SK-N-SH (cell line): ENCODE measurements around the gene SHMT1. TPM values are rescaled to one million over a fixed set of nuclear protein-coding genes. Genes with fewer than 3 reads are reported as not detected.
A peak's percentile ranks its signal among the peaks of the same experiment; 100 is the strongest.

Experiments
- CTCF ChIA-PET: fragments of 300-600, 350-600 bp; formaldehyde crosslinking; extraction: SDS; loops from one replicate; lab custom pipeline; 2021; lab: Yijun Ruan, JAX
- POLR2A ChIA-PET: fragments of 350-600 bp; sonication (Branson Sonifier 250); formaldehyde crosslinking; extraction: SDS; loops from one replicate; lab custom pipeline; 2020; ENCODE audit warnings: antibody characterized with exemption, inconsistent platforms; lab: Yijun Ruan, JAX
- DNase-seq: peaks from one replicate; pipeline ENCODE4 v3.0.0; 2012
- H2AFZ ChIP-seq: fragments of 200-600 bp; sonication (generic); 2 replicates; pipeline ENCODE4 v1.8.1; 2016; ENCODE audit warnings: antibody characterized with exemption, mild to moderate bottlenecking, low read depth
- H3F3A ChIP-seq: fragments of 200-600 bp; sonication (generic); replicated peaks from 2 replicates; pipeline ENCODE3; 2016; ENCODE audit warnings: antibody characterized with exemption, mild to moderate bottlenecking; ENCODE audit not compliant: insufficient read depth
- H3K27ac ChIP-seq, 2 experiments: fragments of 200-500 bp in 1 of 2; fragments of 200-600 bp in 1 of 2; sonication (Bioruptor generic) in 1 of 2; sonication (generic), shearing (Covaris generic) in 1 of 2; 2 replicates each; pipeline versions ENCODE4 v1.5.1 to v1.6.1; 2014 to 2016; ENCODE audit warnings: low read depth in 2 of 2, inconsistent platforms in 1 of 2, low read length in 1 of 2, mild to moderate bottlenecking in 1 of 2, mixed read lengths in 1 of 2
- H3K27me3 ChIP-seq: fragments of 200-600 bp; sonication (generic), shearing (Covaris generic); 2 replicates; pipeline ENCODE4 v1.6.1; 2016; ENCODE audit warnings: mixed run types; ENCODE audit not compliant: insufficient read depth
- H3K36me3 ChIP-seq, 2 experiments: fragments of 200-500 bp in 1 of 2; fragments of 200-600 bp in 1 of 2; sonication (Bioruptor generic) in 1 of 2; sonication (generic) in 1 of 2; replicated peaks in 1 of 2; 2 replicates each; pipeline versions ENCODE3 to v1.5.1; 2014 to 2016; ENCODE audit warnings: low read length in 1 of 2, mild to moderate bottlenecking in 1 of 2; ENCODE audit not compliant: insufficient read depth in 2 of 2, control insufficient read depth in 1 of 2
- H3K4me1 ChIP-seq, 2 experiments: fragments of 200-500 bp in 1 of 2; fragments of 200-600 bp in 1 of 2; sonication (Bioruptor generic) in 1 of 2; sonication (generic), shearing (Covaris generic) in 1 of 2; 2 replicates each; pipeline versions ENCODE4 v1.5.1 to v1.6.1; 2014 to 2016; ENCODE audit warnings: low read depth in 1 of 2, low read length in 1 of 2, mixed run types in 1 of 2; ENCODE audit not compliant: insufficient read depth in 2 of 2, control insufficient read depth in 1 of 2
- H3K4me2 ChIP-seq: fragments of 200-600 bp; sonication (generic), shearing (Covaris generic); 2 replicates; pipeline ENCODE4 v1.6.1; 2017; ENCODE audit warnings: mixed run types
- H3K4me3 ChIP-seq, 2 experiments: fragments of 200-500 bp in 1 of 2; fragments of 200-600 bp in 1 of 2; sonication (Bioruptor generic) in 1 of 2; sonication (generic), shearing (Covaris generic) in 1 of 2; 2 replicates each; pipeline versions ENCODE4 v1.5.1 to v1.8.1; 2014 to 2016; ENCODE audit warnings: low read depth in 2 of 2, inconsistent platforms in 1 of 2, low read length in 1 of 2, mild to moderate bottlenecking in 1 of 2, mixed read lengths in 1 of 2, moderate library complexity in 1 of 2
- H3K79me2 ChIP-seq: fragments of 200-600 bp; sonication (generic); 2 replicates; pipeline ENCODE4 v1.8.1; 2017; ENCODE audit warnings: mild to moderate bottlenecking; ENCODE audit not compliant: insufficient read depth
- H3K9ac ChIP-seq: fragments of 200-600 bp; sonication (generic); 2 replicates; pipeline ENCODE4 v1.6.1; 2017; ENCODE audit warnings: mixed run types
- H3K9me2 ChIP-seq: fragments of 200-600 bp; sonication (generic); 2 replicates; pipeline ENCODE4 v1.6.1; 2017; ENCODE audit warnings: mixed run types
- H3K9me3 ChIP-seq: fragments of 200-600 bp; sonication (generic); 2 replicates; pipeline ENCODE4 v1.6.1; 2017; ENCODE audit warnings: mixed run types, mild to moderate bottlenecking, moderate library complexity
- H4K20me1 ChIP-seq: fragments of 200-600 bp; sonication (generic); 2 replicates; pipeline ENCODE4 v1.6.1; 2017; ENCODE audit warnings: mild to moderate bottlenecking, mixed run types; ENCODE audit not compliant: insufficient read depth
- CHD2 ChIP-seq: fragments of 150-350 bp; IDR thresholded peaks from 2 replicates; pipeline ENCODE4 v1.6.1; 2018; ENCODE audit warnings: low read length; ENCODE audit not compliant: partially characterized antibody
- CTCF ChIP-seq: fragments of 200-600 bp; sonication (generic); IDR thresholded peaks from 2 replicates; pipeline ENCODE4 v1.6.1; 2017; ENCODE audit warnings: antibody characterized with exemption, mild to moderate bottlenecking, moderate library complexity
- ELF1 ChIP-seq: IDR thresholded peaks from 2 replicates; pipeline ENCODE4 v1.4.0; 2012
- EZH2phosphoT487 ChIP-seq: fragments of 200-600 bp; sonication (generic); IDR thresholded peaks from 2 replicates; pipeline ENCODE4 v1.6.1; 2017; ENCODE audit warnings: low read depth, mixed run types, mild to moderate bottlenecking, antibody characterized with exemption, moderate library complexity, borderline replicate concordance
- FOXJ3 ChIP-seq: sonication (generic); formaldehyde crosslinking; IDR thresholded peaks from 2 replicates; pipeline ENCODE4 v1.5.1; 2020; ENCODE audit warnings: mild to moderate bottlenecking, missing genetic modification reagents
- GABPA ChIP-seq: IDR thresholded peaks from 2 replicates; pipeline ENCODE4 v1.4.0; 2012; ENCODE audit warnings: low read depth, mild to moderate bottlenecking
- MAX ChIP-seq: IDR thresholded peaks from 2 replicates; pipeline ENCODE4 v1.4.0; 2012; ENCODE audit warnings: low read depth
- MEF2A ChIP-seq: IDR thresholded peaks from 2 replicates; pipeline ENCODE4 v1.4.0; 2012; ENCODE audit warnings: low read depth, borderline replicate concordance
- MXI1 ChIP-seq: IDR thresholded peaks from 2 replicates; pipeline ENCODE4 v1.6.1; 2012; ENCODE audit warnings: mild to moderate bottlenecking, low read depth, low read length, improper control_type of control experiment
- RAD21 ChIP-seq: IDR thresholded peaks from 2 replicates; pipeline ENCODE4 v1.6.1; 2012; ENCODE audit warnings: mild to moderate bottlenecking, low read length
- REST ChIP-seq: IDR thresholded peaks from 2 replicates; pipeline ENCODE4 v1.6.1; 2012; ENCODE audit warnings: mild to moderate bottlenecking, low read depth, low read length, moderate library complexity
- RXRA ChIP-seq: IDR thresholded peaks from 2 replicates; pipeline ENCODE4 v1.4.0; 2012; ENCODE audit warnings: low read depth, mild to moderate bottlenecking, borderline replicate concordance
- SIN3A ChIP-seq: IDR thresholded peaks from 2 replicates; pipeline ENCODE4 v1.6.1; 2012; ENCODE audit warnings: low read depth, mild to moderate bottlenecking, low read length, moderate library complexity, borderline replicate concordance
- SMC3 ChIP-seq: IDR thresholded peaks from 2 replicates; pipeline ENCODE4 v1.6.1; 2012; ENCODE audit warnings: low read depth, low read length, improper control_type of control experiment
- TEAD4 ChIP-seq: IDR thresholded peaks from 2 replicates; pipeline ENCODE4 v1.4.0; 2012; ENCODE audit warnings: mild to moderate bottlenecking, borderline replicate concordance; ENCODE audit not compliant: insufficient read depth
- WGBS: methylation state at CpG from one replicate; pipeline ENCODE4 v1.1.6; 2017; ENCODE audit warnings: low lambda C conversion rate; 5-methylcytosine and 5-hydroxymethylcytosine counted together
- polyA plus RNA-seq, 3 experiments: library from polyadenylated mRNA; depleted of rRNA; stranded (reverse); fragments of >200 nt; gene quantifications; 2 replicates each; pipeline ENCODE4 v1.2.3, GENCODE V29; 2012
- TF ChIP-seq, protein P1 (sequence below): IDR thresholded peaks from 2 replicates; pipeline ENCODE4 v1.4.0; 2012; ENCODE audit warnings: low read depth, borderline replicate concordance

The SHMT1 gene
- polyA plus RNA-seq, 1 of the 3 experiments (the other 2 are of a cell fraction): 17.0 TPM

DNA sequence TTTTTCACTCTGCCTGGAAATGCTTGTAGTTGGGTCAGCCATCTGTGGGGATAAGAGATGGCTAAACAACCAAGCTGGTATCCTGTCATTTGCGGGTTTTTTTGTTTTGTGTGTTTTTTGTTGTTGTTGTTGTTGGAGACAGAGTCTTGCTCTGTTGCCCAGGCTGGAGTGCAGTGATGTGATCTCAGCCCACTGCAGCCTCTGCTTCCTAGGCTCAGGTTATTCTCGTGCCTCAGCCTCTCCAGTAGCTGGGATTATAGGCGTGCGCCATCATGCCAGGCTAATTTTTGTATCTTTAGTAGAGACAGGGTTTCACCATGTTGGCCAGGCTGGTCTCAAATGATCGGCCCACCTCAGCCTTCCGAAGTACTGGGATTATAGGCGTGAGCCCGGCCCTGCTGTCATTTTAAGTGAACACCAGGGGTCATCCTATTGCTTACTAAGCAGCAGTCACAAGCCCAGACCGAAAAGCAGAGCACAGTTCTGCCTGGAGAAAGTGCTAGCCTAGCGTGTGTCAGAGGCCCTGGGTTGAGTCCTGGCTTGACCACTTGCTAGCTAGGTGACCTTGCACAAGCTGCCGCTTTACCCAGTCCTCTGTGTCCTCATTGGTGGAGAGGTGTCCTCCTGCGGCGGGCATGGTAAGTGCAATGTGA lies 43.6 kb downstream of the SHMT1 start:
- WGBS: 79% methylated on average over 13 of the region's 13 CpGs
- no peaks in the 10 kb centered on the region for H3K27me3 ChIP-seq
- ChIA-PET CTCF (interaction anchor here (0.6 to 1.6 kb wide), 5 partner anchors 11 to 84 kb away, joined by 3 to 6 read pairs (median 3); no protein-coding TSS in a partner anchor), POLR2A (no interaction called here)
- DNase-seq: peak; percentile 54
- peaks cover 19 to 57% of the 10 kb centered on the region in 2 experiments for H3K36me3 ChIP-seq
- no peaks in the 10 kb centered on the region for H3K9me2 ChIP-seq
- peaks cover 40% of the 10 kb centered on the region for H4K20me1 ChIP-seq
- H3K4me1 ChIP-seq: peaks cover 15 to 40% of the 10 kb centered on the region in 2 experiments; a peak in 1 of 4 replicates
- H3K9me3 ChIP-seq: no peaks in the 10 kb centered on the region
- no peaks in the 10 kb centered on the region for H3F3A ChIP-seq
- TF ChIP-seq CTCF: peak; percentile 51
- no peak for TF ChIP-seq RXRA
- peak; percentile 50 for TF ChIP-seq SMC3
- peak; percentile 71 for TF ChIP-seq RAD21
- TF ChIP-seq, protein P1, sequence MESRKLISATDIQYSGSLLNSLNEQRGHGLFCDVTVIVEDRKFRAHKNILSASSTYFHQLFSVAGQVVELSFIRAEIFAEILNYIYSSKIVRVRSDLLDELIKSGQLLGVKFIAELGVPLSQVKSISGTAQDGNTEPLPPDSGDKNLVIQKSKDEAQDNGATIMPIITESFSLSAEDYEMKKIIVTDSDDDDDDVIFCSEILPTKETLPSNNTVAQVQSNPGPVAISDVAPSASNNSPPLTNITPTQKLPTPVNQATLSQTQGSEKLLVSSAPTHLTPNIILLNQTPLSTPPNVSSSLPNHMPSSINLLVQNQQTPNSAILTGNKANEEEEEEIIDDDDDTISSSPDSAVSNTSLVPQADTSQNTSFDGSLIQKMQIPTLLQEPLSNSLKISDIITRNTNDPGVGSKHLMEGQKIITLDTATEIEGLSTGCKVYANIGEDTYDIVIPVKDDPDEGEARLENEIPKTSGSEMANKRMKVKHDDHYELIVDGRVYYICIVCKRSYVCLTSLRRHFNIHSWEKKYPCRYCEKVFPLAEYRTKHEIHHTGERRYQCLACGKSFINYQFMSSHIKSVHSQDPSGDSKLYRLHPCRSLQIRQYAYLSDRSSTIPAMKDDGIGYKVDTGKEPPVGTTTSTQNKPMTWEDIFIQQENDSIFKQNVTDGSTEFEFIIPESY: no peak
- H3K9ac ChIP-seq: no peak overlapping the region
- peaks cover 83% of the 10 kb centered on the region for H3K79me2 ChIP-seq
- no peak overlapping the region for H2AFZ ChIP-seq
- H3K27ac ChIP-seq: no peak overlapping the region
- H3K4me3 ChIP-seq: peak overlapping the region in 1 of 2 experiments; percentile 32; a peak in 1 of 4 replicates
- H3K4me2 ChIP-seq: peak overlapping the region; percentile 7; the same call in 1 of the 2 replicates

- peaks cover 37% of the 10 kb centered on the region for H4K20me1 ChIP-seq
- H3K79me2 ChIP-seq: peaks cover 87% of the 10 kb centered on the region
- CTCF ChIA-PET: no interaction called here
- no peak overlapping the region for H3K9ac ChIP-seq
- no peaks in the 10 kb centered on the region for H3K9me2 ChIP-seq
- H3F3A ChIP-seq: no peaks in the 10 kb centered on the region
- H3K27me3 ChIP-seq: no peaks in the 10 kb centered on the region
- H3K4me3 ChIP-seq: no peak overlapping the region
- POLR2A ChIA-PET: no interaction called here
- peak overlapping the region; percentile 63 for H3K4me2 ChIP-seq
- H3K36me3 ChIP-seq: peaks cover 19 to 49% of the 10 kb centered on the region in 2 experiments
- 96% methylated on average over 13 of the region's 18 CpGs for WGBS
- no peaks in the 10 kb centered on the region for H3K9me3 ChIP-seq
- peaks cover 15 to 41% of the 10 kb centered on the region in 2 experiments; a peak in 1 of 4 replicates for H3K4me1 ChIP-seq
- no peak overlapping the region for H2AFZ ChIP-seq
- no peak overlapping the region for H3K27ac ChIP-seq
- no peak for DNase-seq
- TF ChIP-seq REST: no peak
- TF ChIP-seq SMC3: no peak
- TF ChIP-seq GABPA: no peak
- no peak for TF ChIP-seq SIN3A
- TF ChIP-seq MAX: no peak
- TF ChIP-seq CHD2: no peak
- TF ChIP-seq ELF1: no peak
- TF ChIP-seq MEF2A: no peak
- no peak for TF ChIP-seq FOXJ3
- TF ChIP-seq EZH2phosphoT487: no peak
- TF ChIP-seq TEAD4: no peak
- TF ChIP-seq MXI1: no peak
These were observed 44.4 kb downstream of the SHMT1 start for GRCh38 chr17:18318771-18319450.
